ENCODE results near the gene COG7.
"Not testable (repeated sequence)": the region's sequence is repeated elsewhere in the genome, so short reads cannot be mapped to it uniquely, and the experiment has no call there.

The COG7 gene

GRCh38 chr16:23452572-23453337, at the start of gene COG7:
TSS of gene COG7 (minus strand) at chr16:23453189. CDS start at chr16:23452994, 195 bp downstream.
- DNase-seq (ENCODE audit: low spot score), result peak; percentile 76

DNA sequence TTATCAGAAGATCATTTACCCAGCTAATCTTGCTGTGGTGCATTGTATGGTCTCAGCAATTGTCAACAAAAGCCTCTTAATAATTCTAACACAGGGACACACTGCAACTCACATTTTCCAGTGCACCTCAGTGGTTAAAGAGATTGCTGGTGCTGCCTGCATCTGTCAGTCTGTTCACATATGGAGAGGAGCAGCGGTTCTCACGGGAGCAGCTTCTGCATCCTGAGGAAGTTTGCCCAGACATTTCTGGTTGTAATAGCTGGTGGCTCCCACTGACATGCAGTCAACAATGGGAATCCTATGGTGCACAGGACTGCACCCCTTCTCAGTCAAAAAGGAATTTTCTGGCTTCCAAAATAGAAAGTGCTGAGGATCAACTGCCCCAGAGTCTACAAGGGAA, 49.5 kb upstream of the COG7 start:
- DNase-seq (ENCODE audit: low spot score), result no peak

- no peak for DNase-seq (ENCODE audit: low spot score)
These were observed 48.3 kb upstream of the COG7 start for GRCh38 chr16:23501291-23501690.

DNA sequence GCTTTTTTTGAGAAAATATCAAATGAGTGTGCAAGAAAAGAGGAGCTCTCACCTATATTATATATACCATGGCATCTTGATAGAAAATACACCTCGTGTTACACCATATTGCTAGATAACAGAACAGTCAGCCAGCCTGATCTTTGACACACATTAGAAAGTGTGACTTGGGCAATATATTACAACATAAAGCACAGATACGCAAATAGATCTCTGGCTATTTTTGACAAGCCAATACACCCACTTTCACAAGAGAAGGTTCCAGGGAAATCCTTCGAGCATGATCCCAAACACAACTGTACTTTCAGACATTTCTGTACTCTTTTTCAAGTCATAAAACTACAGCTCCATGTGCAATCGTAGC, 47.9 kb upstream of the COG7 start:
- DNase-seq (ENCODE audit: low spot score), result no peak

GRCh38 chr16:23500212-23500861, 47.3 kb upstream of the COG7 start:
- DNase-seq (ENCODE audit: low spot score), result no peak

GRCh38 chr16:23499801-23500200, 46.8 kb upstream of the COG7 start:
- DNase-seq (ENCODE audit: low spot score), result no peak

- DNase-seq (ENCODE audit: low spot score), result no peak
These were observed 45.9 kb upstream of the COG7 start for GRCh38 chr16:23498863-23499262.

DNA sequence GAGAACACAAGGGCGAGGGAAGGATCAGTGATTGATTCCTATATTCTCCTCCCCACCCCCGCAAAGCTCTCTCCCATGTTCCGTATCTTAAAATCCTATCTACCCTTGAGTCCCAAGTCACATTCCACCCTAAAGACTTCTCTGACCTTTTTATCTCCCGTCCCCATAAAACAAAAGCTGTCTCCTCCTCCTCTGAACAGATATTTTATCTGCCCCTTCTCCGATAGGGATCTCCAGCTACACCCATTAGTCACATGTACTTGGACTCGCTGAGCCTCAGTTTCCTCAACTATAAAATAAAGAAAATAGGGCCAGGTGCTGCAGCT, 44.5 kb upstream of the COG7 start:
- no peak for DNase-seq (ENCODE audit: low spot score)

GRCh38 chr16:23496821-23497542, 44.0 kb upstream of the COG7 start:
- peak; percentile 43 for DNase-seq (ENCODE audit: low spot score)

DNA sequence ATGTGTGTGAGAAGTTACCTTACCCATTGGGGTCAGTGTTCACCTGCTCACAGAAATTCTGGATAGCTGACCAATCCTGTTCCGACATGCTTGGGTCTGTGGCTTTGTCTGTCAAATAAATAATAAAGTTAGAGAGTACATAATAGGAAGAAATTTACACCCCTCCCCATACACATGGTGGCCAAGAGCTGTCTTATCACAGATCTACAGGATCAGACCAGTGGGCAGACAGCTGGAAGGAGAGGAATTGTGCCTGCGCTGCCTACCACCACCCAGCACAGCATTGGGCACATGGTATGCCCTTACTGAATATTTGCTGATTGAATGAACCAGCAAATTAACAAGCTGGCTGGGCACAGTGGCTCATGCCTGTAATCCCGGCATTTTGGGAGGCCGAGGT, 42.7 kb upstream of the COG7 start:
- no peak for DNase-seq (ENCODE audit: low spot score)

DNA sequence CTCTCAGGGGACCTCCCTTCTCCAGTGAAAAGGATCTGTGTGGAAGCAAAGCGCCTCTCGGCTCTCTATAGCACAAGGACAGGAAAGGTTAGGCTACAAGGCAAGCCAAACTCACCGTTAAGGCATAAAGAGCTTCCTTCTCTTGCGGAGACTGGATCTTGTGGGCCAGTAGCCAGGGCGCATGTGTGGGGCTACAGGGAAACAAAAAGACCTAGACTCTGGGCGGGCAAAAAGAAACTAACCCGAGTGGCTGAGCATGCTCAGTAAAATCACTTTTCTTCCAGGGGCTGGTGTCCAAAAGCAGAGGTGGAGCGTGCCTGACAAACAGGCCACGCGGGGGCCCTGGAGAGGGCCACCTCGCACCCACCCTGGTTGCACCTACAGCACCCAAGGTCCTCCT, 41.2 kb upstream of the COG7 start:
- no peak for DNase-seq (ENCODE audit: low spot score)

DNA sequence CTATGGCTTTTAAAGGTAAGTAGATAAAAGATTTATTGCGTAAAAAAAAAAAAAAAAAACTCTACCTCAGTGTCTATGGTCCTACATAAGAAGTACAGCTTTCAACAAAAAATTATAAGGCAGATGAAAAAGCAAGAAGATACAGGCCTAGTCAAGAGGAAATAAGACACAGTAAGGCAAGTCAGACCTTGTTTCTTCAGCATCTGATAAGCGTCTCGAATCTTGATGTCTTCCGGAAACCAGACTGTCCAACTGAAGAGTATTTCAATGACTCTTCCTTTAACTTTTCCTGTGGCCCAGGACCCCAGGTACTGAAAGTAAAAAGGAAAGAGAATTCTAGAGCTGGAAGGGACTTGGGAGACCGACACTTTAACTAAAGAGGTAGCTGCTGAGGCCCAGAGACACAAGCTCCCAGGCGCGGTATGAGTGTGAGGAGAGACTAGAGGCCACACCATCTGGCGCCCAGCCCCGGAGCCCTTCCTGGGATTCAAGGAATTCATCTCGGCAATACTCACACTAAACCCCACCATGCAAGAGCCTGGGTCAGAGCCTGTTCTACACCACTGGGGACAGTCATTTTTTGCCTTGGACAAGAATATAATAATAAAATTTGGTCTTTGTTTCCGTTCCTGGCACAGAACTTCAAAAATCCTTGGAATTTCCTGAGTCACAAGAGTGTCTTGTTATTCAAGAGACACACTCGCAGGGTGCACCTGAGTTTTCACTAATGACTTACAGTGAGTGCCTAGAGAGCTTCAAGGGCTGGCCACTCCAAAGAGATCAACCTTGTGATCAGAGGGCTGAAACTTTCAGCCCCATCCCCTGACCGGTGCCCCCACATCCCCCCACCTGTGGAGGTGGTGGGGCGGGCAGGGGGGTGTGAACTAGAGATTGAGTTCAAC, 38.8 kb upstream of the COG7 start:
- no peak for DNase-seq (ENCODE audit: low spot score)

- DNase-seq (ENCODE audit: low spot score), result no peak
These were observed 33.5 kb upstream of the COG7 start for GRCh38 chr16:23486480-23486879.

DNA sequence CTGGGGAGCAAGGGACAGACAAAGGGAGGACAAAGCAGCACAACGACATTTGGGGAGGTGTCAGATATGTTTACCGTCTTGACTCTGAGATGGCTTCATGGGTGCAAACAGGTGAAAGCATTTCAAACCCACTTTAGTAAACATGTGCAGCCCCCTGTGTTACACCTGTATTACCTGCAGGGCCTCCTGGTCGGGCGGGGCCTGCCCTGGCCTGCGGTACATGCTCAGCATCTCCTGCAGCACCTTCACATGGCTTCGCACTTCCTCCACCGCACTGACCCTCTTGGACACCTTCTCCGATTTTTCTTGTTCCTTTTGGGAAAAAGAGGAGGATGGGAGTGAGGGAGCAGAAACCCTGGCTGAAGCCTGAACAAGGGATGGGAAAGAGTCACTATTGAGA, 32.9 kb upstream of the COG7 start:
- no peak for DNase-seq (ENCODE audit: low spot score)

- DNase-seq (ENCODE audit: low spot score), result no peak
These were observed 32.2 kb upstream of the COG7 start for GRCh38 chr16:23485257-23485614.

GRCh38 chr16:23484510-23485256, 31.7 kb upstream of the COG7 start:
- DNase-seq (ENCODE audit: low spot score), result no peak

GRCh38 chr16:23483492-23483891, 30.5 kb upstream of the COG7 start:
- not testable (repeated sequence) for DNase-seq (ENCODE audit: low spot score)

GRCh38 chr16:23482778-23483177, 29.8 kb upstream of the COG7 start:
- DNase-seq (ENCODE audit: low spot score), result no peak

DNA sequence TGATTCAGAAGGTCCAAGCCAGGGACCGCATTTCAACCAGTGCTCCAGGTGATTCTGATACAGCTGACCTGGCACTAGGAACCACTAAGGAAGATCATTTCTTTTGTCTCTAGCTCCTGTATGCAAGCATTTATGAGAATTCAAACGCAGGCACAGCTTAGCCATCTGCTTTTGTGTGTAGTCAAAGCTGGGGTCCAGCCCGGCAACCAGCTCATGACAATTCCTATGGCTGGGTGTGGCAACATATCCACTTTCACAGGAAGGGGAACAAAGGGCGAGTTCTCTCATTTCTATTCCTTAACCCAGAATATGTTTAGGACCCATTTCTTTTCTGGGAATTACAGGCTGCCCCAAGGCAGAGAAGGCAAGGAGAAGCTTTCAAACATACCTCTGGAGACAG, 27.3 kb upstream of the COG7 start:
- DNase-seq (ENCODE audit: low spot score), result no peak

GRCh38 chr16:23479138-23479537, 26.1 kb upstream of the COG7 start:
- DNase-seq (ENCODE audit: low spot score), result no peak

- DNase-seq (ENCODE audit: low spot score), result no peak
These were observed 25.6 kb upstream of the COG7 start for GRCh38 chr16:23478566-23478965.

- DNase-seq (ENCODE audit: low spot score), result no peak
These were observed 23.3 kb upstream of the COG7 start for GRCh38 chr16:23476289-23476688.
